NB4 (cell line): ENCODE results near the gene NUBP2.

ENCODE experiments used
- DNase-seq: peaks from one replicate; pipeline ENCODE4 v3.0.0; 2010; ENCODE audit warnings: low read depth
- H3K4me3 ChIP-seq: one replicate; pipeline ENCODE4 v1.5.1; 2011; ENCODE audit warnings: mild to moderate bottlenecking, low read depth, low read length, moderate library complexity
- MYC ChIP-seq: IDR thresholded peaks from 2 replicates; pipeline ENCODE4 v1.6.1; 2011; ENCODE audit warnings: low read depth, low read length
- POLR2A ChIP-seq: IDR thresholded peaks from 2 replicates; pipeline ENCODE4 v1.6.1; 2011; ENCODE audit warnings: mild to moderate bottlenecking; ENCODE audit not compliant: insufficient read length; ENCODE audit errors: extremely low read depth
- TF ChIP-seq, protein P1 (sequence below): IDR thresholded peaks from 2 replicates; pipeline ENCODE4 v1.6.1; 2011; ENCODE audit warnings: low read depth, low read length
- TF ChIP-seq, protein P2 (sequence below): IDR thresholded peaks from one replicate; pipeline ENCODE4 v1.5.1; 2012; ENCODE audit warnings: low read depth, low read length

NUBP2 gene

DNA sequence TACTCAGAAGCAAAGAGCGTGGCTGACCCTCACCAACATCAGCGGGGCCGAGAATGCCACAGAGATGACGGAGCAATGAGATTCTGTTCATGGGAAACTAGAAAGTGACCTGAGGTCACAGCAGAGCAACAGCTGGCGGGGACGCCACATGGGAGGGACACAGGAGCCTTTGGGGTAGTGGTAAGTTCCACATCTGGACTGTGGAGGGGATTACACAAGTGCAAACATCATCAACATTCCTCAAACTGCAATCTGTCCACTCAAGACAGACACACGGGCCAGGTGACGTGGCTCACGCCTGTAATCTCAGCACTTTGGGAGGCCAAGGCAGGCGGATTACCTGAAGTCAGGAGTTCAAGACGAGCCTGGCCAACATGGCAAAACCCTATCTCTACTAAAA, 32.7 kb downstream of the NUBP2 start:
- H3K4me3 ChIP-seq, result no peak overlapping the region
- TF ChIP-seq MYC, result no peak
- TF ChIP-seq, protein P1, sequence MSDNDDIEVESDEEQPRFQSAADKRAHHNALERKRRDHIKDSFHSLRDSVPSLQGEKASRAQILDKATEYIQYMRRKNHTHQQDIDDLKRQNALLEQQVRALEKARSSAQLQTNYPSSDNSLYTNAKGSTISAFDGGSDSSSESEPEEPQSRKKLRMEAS, result no peak
- TF ChIP-seq, protein P2, sequence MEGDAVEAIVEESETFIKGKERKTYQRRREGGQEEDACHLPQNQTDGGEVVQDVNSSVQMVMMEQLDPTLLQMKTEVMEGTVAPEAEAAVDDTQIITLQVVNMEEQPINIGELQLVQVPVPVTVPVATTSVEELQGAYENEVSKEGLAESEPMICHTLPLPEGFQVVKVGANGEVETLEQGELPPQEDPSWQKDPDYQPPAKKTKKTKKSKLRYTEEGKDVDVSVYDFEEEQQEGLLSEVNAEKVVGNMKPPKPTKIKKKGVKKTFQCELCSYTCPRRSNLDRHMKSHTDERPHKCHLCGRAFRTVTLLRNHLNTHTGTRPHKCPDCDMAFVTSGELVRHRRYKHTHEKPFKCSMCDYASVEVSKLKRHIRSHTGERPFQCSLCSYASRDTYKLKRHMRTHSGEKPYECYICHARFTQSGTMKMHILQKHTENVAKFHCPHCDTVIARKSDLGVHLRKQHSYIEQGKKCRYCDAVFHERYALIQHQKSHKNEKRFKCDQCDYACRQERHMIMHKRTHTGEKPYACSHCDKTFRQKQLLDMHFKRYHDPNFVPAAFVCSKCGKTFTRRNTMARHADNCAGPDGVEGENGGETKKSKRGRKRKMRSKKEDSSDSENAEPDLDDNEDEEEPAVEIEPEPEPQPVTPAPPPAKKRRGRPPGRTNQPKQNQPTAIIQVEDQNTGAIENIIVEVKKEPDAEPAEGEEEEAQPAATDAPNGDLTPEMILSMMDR, result no peak
- no peak for TF ChIP-seq POLR2A

DNA sequence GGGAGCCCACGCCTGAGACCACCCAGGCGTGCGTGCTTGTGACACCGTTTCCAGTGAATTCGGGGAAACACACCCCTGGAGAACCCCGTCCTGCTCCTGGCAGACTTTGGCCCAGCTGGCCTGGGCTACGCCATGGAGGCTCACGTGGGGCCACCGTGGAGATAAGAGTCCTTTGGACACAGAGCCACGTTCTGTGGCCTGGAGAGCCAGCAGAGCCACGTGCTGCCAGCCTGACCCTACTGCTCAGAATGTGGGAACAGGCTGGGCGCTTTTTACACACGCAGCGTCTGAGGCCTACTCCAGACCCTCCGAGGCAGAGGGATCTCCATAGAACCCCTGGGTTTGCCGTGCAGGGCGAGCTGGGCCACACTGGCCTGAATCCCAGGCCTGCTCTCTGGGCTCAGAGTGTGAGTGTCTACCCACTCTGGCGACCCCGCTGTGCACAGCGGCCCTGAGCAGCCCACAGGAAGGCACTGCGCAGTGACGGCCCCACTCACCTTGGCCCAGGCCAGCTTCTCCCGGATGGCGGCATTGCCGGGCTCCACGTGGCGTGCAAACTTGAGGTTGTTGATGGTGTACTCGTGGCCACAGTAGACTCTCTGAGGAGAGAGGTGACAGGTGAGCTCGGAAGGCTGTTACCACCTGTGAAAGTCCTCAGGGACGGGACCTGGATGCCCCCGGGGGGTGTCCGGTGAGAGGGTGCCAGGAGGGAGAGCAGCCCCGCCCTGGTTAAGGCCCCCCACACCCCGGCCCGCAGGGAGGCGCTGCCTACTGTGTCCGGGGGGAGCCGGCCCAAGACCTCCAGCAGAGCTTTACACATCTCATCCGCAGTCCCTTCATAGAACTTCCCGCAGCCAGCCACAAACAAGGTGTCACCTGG, 33.9 kb downstream of the NUBP2 start:
- no peak for TF ChIP-seq POLR2A
- TF ChIP-seq MYC, result no peak
- TF ChIP-seq, protein P1, result no peak
- TF ChIP-seq, protein P2, result no peak
- H3K4me3 ChIP-seq, result no peak overlapping the region
- DNase-seq, result no peak

More for the DNA sequence above, 32.7 kb downstream of the NUBP2 start:
- DNase-seq, result no peak

DNA sequence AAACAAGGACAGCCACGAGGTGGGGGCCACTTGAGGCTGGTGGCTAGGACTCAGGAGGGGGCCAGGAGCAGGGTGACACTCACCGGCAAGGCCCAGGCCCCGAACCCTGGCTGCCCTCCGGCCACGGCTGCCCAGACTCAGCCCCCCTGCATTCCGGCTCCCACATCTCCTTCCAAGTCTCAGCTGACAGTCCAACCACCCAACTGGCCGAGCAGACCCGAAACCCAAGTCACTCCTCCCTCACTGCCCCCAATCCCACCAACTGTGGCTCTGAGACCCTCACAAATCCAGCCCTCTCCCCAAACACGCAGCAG, 34.5 kb downstream of the NUBP2 start:
- TF ChIP-seq, protein P1, result no peak
- TF ChIP-seq POLR2A, result no peak
- no peak overlapping the region for H3K4me3 ChIP-seq
- DNase-seq, result no peak

DNA sequence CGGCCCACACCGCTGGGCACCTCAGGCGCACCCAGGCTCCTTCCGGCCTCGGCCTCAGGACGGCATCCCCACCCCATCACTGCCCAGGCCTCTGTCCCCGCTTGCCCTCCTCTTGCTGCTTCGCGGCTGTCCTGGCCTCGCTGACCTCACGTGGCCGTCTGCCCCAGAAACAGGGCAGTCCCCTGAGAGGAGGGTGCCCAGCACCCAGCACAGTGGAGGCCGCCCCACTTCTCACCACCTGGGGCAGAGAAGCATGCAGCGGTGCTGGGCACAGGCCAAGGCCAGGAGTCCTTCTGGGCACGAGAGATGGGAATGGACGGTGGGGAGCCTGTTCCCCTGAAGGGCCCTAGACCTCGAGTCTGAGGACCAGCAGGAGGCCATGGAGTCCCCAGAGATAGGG, 35.0 kb downstream of the NUBP2 start:
- TF ChIP-seq MYC (no peak), POLR2A (no peak)
- TF ChIP-seq, protein P2, result no peak
- TF ChIP-seq, protein P1, result no peak
- H3K4me3 ChIP-seq, result no peak overlapping the region
- DNase-seq, result no peak

DNA sequence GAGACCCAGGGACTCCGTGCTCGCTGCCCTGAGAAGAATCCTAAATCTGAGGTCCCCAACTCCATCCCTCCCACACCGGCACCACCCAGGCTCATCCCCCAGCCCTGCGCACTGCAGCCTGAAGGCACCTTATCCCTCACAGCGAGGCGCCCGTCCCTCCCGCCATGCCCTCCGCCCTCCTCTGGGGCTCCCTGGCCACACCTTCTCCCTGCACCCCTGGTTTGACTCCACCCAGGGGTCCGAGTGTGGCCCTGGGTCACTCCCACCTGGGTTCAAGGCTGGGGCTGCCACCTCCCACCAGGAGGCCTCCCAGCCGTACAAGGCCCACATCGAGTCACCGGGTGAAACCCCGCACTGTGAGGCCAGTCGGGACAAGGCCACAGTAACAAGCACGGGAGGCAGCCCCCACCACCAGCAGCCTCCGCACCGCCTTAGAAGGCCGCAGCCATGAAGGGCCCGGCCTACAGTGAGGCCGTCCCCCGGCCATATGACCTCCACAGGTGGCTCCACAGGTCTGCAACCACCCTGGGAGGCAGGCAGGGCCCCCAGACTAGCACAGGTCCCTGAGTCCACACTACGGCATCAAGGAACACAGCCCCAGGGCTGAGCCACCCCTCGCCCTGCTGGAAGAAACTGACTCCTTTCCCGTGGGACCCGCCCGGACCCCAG, 35.6 kb downstream of the NUBP2 start:
- DNase-seq, result no peak
- H3K4me3 ChIP-seq, result no peak overlapping the region
- TF ChIP-seq, protein P1, result no peak
- TF ChIP-seq, protein P2, result no peak
- TF ChIP-seq POLR2A (no peak), MYC (no peak)

DNA sequence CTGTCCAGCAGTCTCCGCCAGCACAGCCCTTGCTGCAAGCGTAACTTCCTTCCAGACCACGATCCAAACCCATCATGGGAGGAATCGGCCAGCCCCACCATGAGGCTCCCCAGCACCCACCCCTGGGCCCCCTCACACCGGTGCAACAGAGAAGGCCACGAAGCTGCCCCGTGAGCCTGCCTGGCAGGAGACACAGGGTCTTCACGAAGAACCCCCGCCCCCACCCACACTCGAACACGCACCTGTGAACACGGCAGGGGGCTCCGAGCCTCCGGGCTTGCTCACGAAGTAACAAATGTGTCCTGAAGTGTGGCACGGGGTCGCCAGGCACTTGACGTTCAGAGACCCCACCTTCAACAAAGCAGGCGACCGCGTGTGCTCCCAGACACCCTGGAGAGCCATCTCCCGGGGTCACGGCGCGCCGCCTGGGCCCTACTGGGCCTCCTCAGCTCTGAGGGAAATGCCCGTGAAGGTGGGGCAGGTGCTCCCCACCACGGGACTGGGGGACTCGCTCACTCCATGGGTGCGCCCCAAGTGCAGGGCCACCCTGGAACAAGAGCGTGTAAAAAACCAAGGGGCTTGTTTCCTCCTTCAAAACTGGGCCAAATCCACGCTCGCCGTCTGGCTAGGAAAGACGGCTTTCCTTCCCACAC, 36.2 kb downstream of the NUBP2 start:
- no peak for DNase-seq

More for the DNA sequence above, 36.2 kb downstream of the NUBP2 start:
- H3K4me3 ChIP-seq, result no peak overlapping the region
- TF ChIP-seq MYC (no peak), POLR2A (no peak)
- TF ChIP-seq, protein P1, result no peak
- TF ChIP-seq, protein P2, result no peak
